ENCODE measurements around the gene CCDC188. TPM values are rescaled to one million over a fixed set of nuclear protein-coding genes. Genes with fewer than 3 reads are reported as not detected.

CCDC188 gene
- total RNA-seq, 1 experiment from 2014 or later, result not detected

- no peak for DNase-seq (ENCODE audit: low read depth)
Measured at GRCh38 chr22:20149257-20150250, 1.3 kb downstream of the CCDC188 start.

- no peak for DNase-seq (ENCODE audit: low read depth)
Measured at GRCh38 chr22:20148414-20148813, 2.4 kb downstream of the CCDC188 start.

GRCh38 chr22:20147237-20147988, 3.4 kb downstream of the CCDC188 start:
- no peak for DNase-seq (ENCODE audit: low read depth)

GRCh38 chr22:20146777-20147176, 4.1 kb downstream of the CCDC188 start:
- DNase-seq (ENCODE audit: low read depth), result no peak

- DNase-seq (ENCODE audit: low read depth), result no peak
Measured at GRCh38 chr22:20145832-20146223, 5.0 kb downstream of the CCDC188 start.

GRCh38 chr22:20145206-20145831, 5.5 kb downstream of the CCDC188 start:
- no peak for DNase-seq (ENCODE audit: low read depth)

- no peak for DNase-seq (ENCODE audit: low read depth)
Measured at GRCh38 chr22:20143883-20144665, 6.8 kb downstream of the CCDC188 start.

GRCh38 chr22:20142711-20143621, 7.9 kb downstream of the CCDC188 start:
- no peak for DNase-seq (ENCODE audit: low read depth)

GRCh38 chr22:20141186-20142077, 9.4 kb downstream of the CCDC188 start:
- peak; percentile 22 for DNase-seq (ENCODE audit: low read depth)

GRCh38 chr22:20140521-20140964, 10.3 kb downstream of the CCDC188 start:
- DNase-seq (ENCODE audit: low read depth), result no peak

- DNase-seq (ENCODE audit: low read depth), result no peak
Measured at GRCh38 chr22:20140107-20140445, 10.8 kb downstream of the CCDC188 start.

- no peak for DNase-seq (ENCODE audit: low read depth)
Measured at GRCh38 chr22:20139391-20140106, 11.3 kb downstream of the CCDC188 start.

- no peak for DNase-seq (ENCODE audit: low read depth)
Measured at GRCh38 chr22:20138868-20139267, 12.0 kb downstream of the CCDC188 start.

GRCh38 chr22:20138417-20138738, 12.5 kb downstream of the CCDC188 start:
- DNase-seq (ENCODE audit: low read depth), result no peak

- no peak for DNase-seq (ENCODE audit: low read depth)
Measured at GRCh38 chr22:20137671-20138416, 13.0 kb downstream of the CCDC188 start.

GRCh38 chr22:20137113-20137512, 13.7 kb downstream of the CCDC188 start:
- DNase-seq (ENCODE audit: low read depth), result no peak

GRCh38 chr22:20136603-20136873, 14.3 kb downstream of the CCDC188 start:
- no peak for DNase-seq (ENCODE audit: low read depth)
